Sigmoid colon (tissue), 7 donors: ENCODE data around the gene PARP11. TPM values are rescaled to one million over a fixed set of nuclear protein-coding genes. Genes with fewer than 3 reads are reported as not detected.

Experiments
- DNase-seq: peaks from one replicate; pipeline ENCODE4 v3.0.0-alpha.2; 2019
- H3K27ac ChIP-seq, 4 donors: fragments of 200-600 bp; sonication (generic); one replicate each; pipeline ENCODE4 v1.5.1; 2016 to 2019; ENCODE audit warnings: mild to moderate bottlenecking in 1 of 4
- H3K27me3 ChIP-seq, 3 donors: fragments of 200-600 bp; sonication (generic); one replicate each; pipeline ENCODE4 v1.5.1; 2019; ENCODE audit warnings: mild to moderate bottlenecking in 1 of 3
- H3K36me3 ChIP-seq, 4 donors: fragments of 200-600 bp; sonication (generic); one replicate each; pipeline ENCODE4 v1.5.1; 2016 to 2019
- H3K4me1 ChIP-seq, 4 donors: fragments of 200-600 bp; sonication (generic); one replicate each; pipeline ENCODE4 v1.5.1; 2017 to 2019
- H3K4me3 ChIP-seq, 4 donors: fragments of 200-600 bp; sonication (generic); one replicate each; pipeline ENCODE4 v1.5.1; 2017 to 2019; ENCODE audit warnings: mild to moderate bottlenecking in 2 of 4, moderate library complexity in 1 of 4
- H3K9me3 ChIP-seq, 4 donors: fragments of 200-600 bp in 3 of 4; sonication (generic) in 3 of 4; one replicate each; pipeline versions ENCODE4 v1.5.1 to v1.6.1; 2013 to 2019
- CTCF ChIP-seq, 4 experiments: fragments of 450-650 bp in 3 of 4; fragments of 200-600 bp in 1 of 4; IDR thresholded peaks; one replicate each; pipeline ENCODE4 v1.5.1; 2016 to 2019; ENCODE audit warnings: antibody characterized with exemption in 4 of 4, mild to moderate bottlenecking in 3 of 4, moderate library complexity in 2 of 4
- EP300 ChIP-seq, 4 donors: sonication (generic); formaldehyde crosslinking; IDR thresholded peaks; one replicate each; pipeline ENCODE4 v1.6.1; 2017; ENCODE audit warnings: antibody characterized with exemption in 4 of 4
- POLR2A ChIP-seq, 2 donors: fragments of 450-650 bp; IDR thresholded peaks; one replicate each; pipeline ENCODE4 v1.6.1; 2016; ENCODE audit warnings: antibody characterized with exemption in 2 of 2, mild to moderate bottlenecking in 2 of 2, moderate library complexity in 2 of 2
- POLR2AphosphoS5 ChIP-seq, 4 donors: sonication (generic); formaldehyde crosslinking; IDR thresholded peaks; one replicate each; pipeline ENCODE4 v1.6.1; 2017; ENCODE audit warnings: antibody characterized with exemption in 4 of 4
- WGBS, 2 donors: extraction: QIAGEN DNeasy Blood & Tissue Kit; methylation state at CpG; one replicate each; pipeline ENCODE4 v1.1.7; 2013; 5-methylcytosine and 5-hydroxymethylcytosine counted together
- intact Hi-C: fragments of 100-400 bp; cut with DNase I; formaldehyde crosslinking; loops from one replicate; pipeline ENCODE4 v1.15.1; 2023
- polyA plus RNA-seq, 3 donors: library from polyadenylated mRNA; stranded (reverse); fragments of 200-250 nt; gene quantifications; one replicate each; pipeline ENCODE4 v1.2.3, GENCODE V29; 2013
- total RNA-seq, 4 donors: library from RNA; depleted of rRNA; stranded (reverse); fragments of >200 nt; gene quantifications; one replicate each; pipeline ENCODE4 v1.1.0, GENCODE V29; 2016
- donor health status: healthy with polysubstance abuse.
- donor health status: Bipolar disorder and iron deficiency.
- donor health status: healthy.

PARP11 gene
- total and polyA plus RNA-seq, 7 donors, result 2.4 to 12.1 (median 6.0) TPM

DNA sequence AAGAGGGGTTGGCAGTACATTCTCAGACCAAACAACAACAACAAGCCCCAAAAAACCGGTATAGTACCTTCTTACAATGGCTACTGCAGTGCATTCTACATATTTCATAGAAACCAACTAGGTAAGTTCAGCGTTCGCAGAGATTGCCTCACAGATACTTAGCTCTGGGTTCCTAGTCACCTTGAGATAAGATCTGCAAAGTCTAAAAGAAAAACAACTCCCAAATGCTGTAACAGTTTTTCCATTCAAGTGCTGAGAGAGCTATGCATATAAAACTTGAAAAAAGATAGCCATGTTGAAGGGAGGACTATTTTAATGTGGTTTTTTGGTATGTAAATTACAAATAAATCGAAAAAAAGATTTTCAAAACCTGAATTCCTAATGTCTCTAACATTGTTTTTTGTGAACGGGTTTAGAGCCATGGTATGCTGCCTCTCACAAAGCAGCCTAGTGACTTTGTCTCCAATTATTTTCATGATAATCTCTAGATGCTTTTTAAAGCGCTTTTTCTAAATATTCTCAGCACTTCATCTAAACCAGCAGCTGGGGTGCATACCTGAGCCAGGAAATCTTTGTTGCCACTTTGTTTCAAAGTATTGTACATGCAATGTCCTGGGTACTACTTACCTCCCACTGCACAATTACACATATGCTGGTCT lies 63.7 kb downstream of the PARP11 start:
- Histone ChIP-seq H3K36me3 (peaks cover 0 to 37% (median 0%) of the 10 kb centered on the region in 4 donors), H3K9me3 (no peaks in the 10 kb centered on the region), H3K27me3 (no peaks in the 10 kb centered on the region), H3K4me1 (no peaks in the 10 kb centered on the region), H3K27ac (no peak overlapping the region), H3K4me3 (no peak overlapping the region)
- 78 to 91% methylated on average over 6 of the region's 6 CpGs for WGBS, 2 donors
- no peak for TF ChIP-seq POLR2AphosphoS5 (IDR thresholded peaks at IDR 0.05)
- no peak for TF ChIP-seq CTCF (IDR thresholded peaks at IDR 0.05)
- no peak for TF ChIP-seq POLR2A (IDR thresholded peaks at IDR 0.05)
- no peak for TF ChIP-seq EP300 (IDR thresholded peaks at IDR 0.05)
- DNase-seq, result no peak
- intact Hi-C loops, result no loop called here

DNA sequence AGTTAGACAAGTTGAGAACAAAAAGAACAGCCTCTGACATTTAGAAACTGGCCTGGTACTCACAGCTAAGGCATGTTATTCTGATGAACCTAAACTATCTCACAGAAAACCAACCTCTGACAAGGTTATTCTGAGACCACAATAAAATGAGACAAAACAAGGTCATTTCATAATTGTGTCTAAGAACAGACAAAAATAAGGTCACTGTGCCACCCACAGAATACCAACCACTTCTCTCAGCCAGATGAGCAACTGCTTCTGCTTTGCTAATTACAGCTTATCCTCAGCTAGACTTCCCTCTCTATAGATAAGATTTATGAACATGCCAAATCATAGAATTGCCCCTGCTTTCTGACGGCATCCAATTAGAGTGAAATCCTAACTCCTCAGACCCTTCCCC lies 68.1 kb downstream of the PARP11 start:
- TF ChIP-seq POLR2AphosphoS5 (IDR thresholded peaks at IDR 0.05) (no peak), EP300 (IDR thresholded peaks at IDR 0.05) (no peak), POLR2A (IDR thresholded peaks at IDR 0.05) (no peak), CTCF (IDR thresholded peaks at IDR 0.05) (no peak)
- 81 to 84% methylated on average over 1 of the region's 1 CpG for WGBS, 2 donors

DNA sequence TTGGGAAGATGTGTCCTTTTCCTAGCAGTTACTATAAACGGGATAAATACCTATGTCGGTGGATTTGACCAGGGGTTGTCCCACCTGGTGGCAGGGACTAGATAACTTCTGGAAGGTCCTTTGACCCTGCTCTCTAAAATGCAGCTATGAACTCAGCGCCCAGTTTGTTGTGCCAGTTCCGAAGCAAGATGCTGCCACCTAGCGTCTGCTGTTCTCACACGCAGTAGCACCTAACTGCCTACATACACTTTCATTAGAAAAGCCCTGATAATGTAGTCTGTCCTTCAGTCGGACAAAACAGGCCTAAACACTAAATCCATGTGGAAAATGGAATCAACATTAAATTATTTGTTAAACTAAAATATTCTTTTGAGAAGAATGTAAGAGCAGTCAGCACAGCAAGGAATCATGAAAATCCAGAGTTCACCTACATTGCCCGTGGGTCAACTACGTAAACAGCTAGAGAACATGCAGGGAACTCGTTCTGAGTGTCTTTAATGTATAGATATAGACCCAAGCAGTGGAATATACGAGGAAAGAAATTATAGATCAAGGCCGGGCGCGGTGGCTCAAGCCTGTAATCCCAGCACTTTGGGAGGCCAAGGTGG lies 69.2 kb downstream of the PARP11 start:
- Histone ChIP-seq H3K4me1 (no peaks in the 10 kb centered on the region), H3K27me3 (no peaks in the 10 kb centered on the region), H3K36me3 (peaks cover 0 to 11% (median 0%) of the 10 kb centered on the region in 4 donors), H3K9me3 (no peaks in the 10 kb centered on the region), H3K27ac (no peak overlapping the region), H3K4me3 (no peak overlapping the region)
- 39 to 52% methylated on average over 14 of the region's 14 CpGs for WGBS, 2 donors
- intact Hi-C loops, result loop anchor here (1.0 kb wide), 1 partner anchor 504 kb away; no protein-coding TSS in a partner anchor
- peak; percentile 81 for DNase-seq
- peak; percentile 50 to 79 (median 75) for TF ChIP-seq CTCF (IDR thresholded peaks at IDR 0.05)
- no peak for TF ChIP-seq POLR2AphosphoS5 (IDR thresholded peaks at IDR 0.05)
- no peak for TF ChIP-seq POLR2A (IDR thresholded peaks at IDR 0.05)

More for the DNA sequence above, 68.1 kb downstream of the PARP11 start:
- Histone ChIP-seq H3K4me1 (no peaks in the 10 kb centered on the region), H3K9me3 (no peaks in the 10 kb centered on the region), H3K36me3 (peaks cover 0 to 11% (median 0%) of the 10 kb centered on the region in 4 donors), H3K27me3 (no peaks in the 10 kb centered on the region), H3K27ac (no peak overlapping the region), H3K4me3 (no peak overlapping the region)
- intact Hi-C loops, result no loop called here
- no peak for DNase-seq

GRCh38 chr12:3802721-3803120 lies 70.5 kb downstream of the PARP11 start:
- Histone ChIP-seq H3K27me3 (no peaks in the 10 kb centered on the region), H3K9me3 (no peaks in the 10 kb centered on the region), H3K4me3 (no peak overlapping the region), H3K36me3 (peaks cover 0 to 11% (median 0%) of the 10 kb centered on the region in 4 donors), H3K27ac (no peak overlapping the region), H3K4me1 (no peaks in the 10 kb centered on the region)
- 86 to 88% methylated on average over 5 of the region's 5 CpGs for WGBS, 2 donors
- intact Hi-C loops, result loop anchor here (1.0 kb wide), 1 partner anchor 502 kb away; no protein-coding TSS in a partner anchor
- TF ChIP-seq EP300 (IDR thresholded peaks at IDR 0.05) (no peak), POLR2AphosphoS5 (IDR thresholded peaks at IDR 0.05) (no peak), POLR2A (IDR thresholded peaks at IDR 0.05) (no peak), CTCF (IDR thresholded peaks at IDR 0.05) (no peak)
- no peak for DNase-seq
